Nephron (organoid): ENCODE results near the gene LCN15.

Experiments
- H3K27ac Mint-ChIP-seq, 3 experiments: 2 replicates each; pipeline ENCODE4 v1.8.0; 2020; ENCODE audit warnings: mixed read lengths in 3 of 3, mild to moderate bottlenecking in 2 of 3, moderate library complexity in 1 of 3
- H3K27me3 Mint-ChIP-seq: 2 replicates; pipeline ENCODE4 v1.8.0; 2021; ENCODE audit warnings: low read depth, mild to moderate bottlenecking, moderate library complexity, mixed read lengths
- H3K36me3 Mint-ChIP-seq: 2 replicates; pipeline ENCODE4 v1.8.0; 2020; ENCODE audit warnings: low read depth, mixed read lengths
- H3K4me1 Mint-ChIP-seq: 2 replicates; pipeline ENCODE4 v1.8.0; 2020; ENCODE audit warnings: mixed read lengths
- H3K4me3 Mint-ChIP-seq, 3 experiments: 2 replicates each; pipeline ENCODE4 v1.8.0; 2020; ENCODE audit warnings: mild to moderate bottlenecking in 3 of 3, mixed read lengths in 3 of 3, moderate library complexity in 2 of 3
- H3K9me3 Mint-ChIP-seq: 2 replicates; pipeline ENCODE4 v1.8.0; 2020; ENCODE audit warnings: mixed read lengths
- TF ChIP-seq, protein P1 (sequence below), 3 experiments: fragments of 200-600 bp; sonication (generic); IDR thresholded peaks; one replicate each; pipeline ENCODE4 v1.5.0; 2021; ENCODE audit warnings: antibody characterized with exemption in 3 of 3; ENCODE audit not compliant: unreplicated experiment in 3 of 3

Gene LCN15

DNA sequence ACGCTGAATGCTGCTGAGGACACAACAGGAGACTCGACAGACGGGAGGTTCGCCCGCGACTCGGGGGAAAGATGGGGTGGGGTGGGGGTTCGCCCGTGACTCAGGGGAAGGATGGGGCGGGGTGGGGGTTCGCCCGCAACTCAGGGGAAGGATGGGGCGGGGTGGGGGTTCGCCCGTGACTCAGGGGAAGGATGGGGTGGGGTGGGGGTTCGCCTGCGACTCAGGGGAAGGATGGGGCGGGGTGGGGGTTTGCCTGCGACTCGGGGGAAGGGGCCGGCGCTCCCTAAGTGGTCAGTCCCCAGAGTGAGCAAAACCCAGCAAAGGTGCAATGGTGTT lies 18.2 kb downstream of the LCN15 start:
- H3K9me3 Mint-ChIP-seq, result no peaks in the 10 kb centered on the region
- H3K4me1 Mint-ChIP-seq, result no peaks in the 10 kb centered on the region

DNA sequence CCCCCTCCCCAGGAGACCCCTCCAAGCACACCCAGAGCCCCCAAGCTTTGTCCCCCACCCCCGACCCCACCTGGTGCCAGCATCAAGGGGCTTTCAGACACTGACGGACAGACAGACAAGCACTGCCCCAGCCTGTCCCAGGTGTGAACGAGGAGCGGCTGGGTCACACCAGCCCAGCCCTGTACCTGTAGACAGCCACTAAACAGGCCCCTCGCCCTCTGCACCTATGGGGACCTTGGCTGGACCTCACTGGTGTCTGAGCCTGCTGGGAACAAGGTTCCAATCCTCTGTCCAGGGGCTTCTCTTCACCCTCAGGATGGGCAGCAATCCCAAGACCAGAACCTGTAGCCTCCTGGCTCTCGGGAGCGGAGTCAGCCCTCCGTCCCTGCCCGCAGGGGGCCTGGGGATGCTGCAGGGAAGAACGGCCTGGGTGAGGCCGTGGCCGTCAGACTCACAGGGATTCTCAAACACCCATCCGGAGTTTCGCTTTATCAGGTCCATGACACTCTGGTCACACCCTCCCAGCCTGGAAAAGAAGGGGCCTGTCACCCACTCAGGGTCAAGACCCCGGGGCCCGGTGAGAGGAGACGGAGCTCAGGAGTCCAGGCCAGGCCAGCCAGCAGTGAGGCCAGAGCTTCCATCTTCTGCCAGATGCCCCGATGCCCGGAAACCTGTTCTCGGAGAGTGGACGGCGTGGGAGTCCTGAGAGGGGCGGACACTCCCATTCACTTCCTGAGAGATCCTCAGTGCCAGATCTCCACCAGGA lies 18.7 kb downstream of the LCN15 start:
- no peaks in the 10 kb centered on the region for H3K27me3 Mint-ChIP-seq
- H3K27ac Mint-ChIP-seq, result no peak overlapping the region
- H3K4me3 Mint-ChIP-seq, result no peak overlapping the region
- no peaks in the 10 kb centered on the region for H3K4me1 Mint-ChIP-seq
- TF ChIP-seq, protein P1, sequence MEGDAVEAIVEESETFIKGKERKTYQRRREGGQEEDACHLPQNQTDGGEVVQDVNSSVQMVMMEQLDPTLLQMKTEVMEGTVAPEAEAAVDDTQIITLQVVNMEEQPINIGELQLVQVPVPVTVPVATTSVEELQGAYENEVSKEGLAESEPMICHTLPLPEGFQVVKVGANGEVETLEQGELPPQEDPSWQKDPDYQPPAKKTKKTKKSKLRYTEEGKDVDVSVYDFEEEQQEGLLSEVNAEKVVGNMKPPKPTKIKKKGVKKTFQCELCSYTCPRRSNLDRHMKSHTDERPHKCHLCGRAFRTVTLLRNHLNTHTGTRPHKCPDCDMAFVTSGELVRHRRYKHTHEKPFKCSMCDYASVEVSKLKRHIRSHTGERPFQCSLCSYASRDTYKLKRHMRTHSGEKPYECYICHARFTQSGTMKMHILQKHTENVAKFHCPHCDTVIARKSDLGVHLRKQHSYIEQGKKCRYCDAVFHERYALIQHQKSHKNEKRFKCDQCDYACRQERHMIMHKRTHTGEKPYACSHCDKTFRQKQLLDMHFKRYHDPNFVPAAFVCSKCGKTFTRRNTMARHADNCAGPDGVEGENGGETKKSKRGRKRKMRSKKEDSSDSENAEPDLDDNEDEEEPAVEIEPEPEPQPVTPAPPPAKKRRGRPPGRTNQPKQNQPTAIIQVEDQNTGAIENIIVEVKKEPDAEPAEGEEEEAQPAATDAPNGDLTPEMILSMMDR (IDR thresholded peaks at IDR 0.05; ENCODE audit: unreplicated experiment in 3 of 3), result no peak
- no peaks in the 10 kb centered on the region for H3K36me3 Mint-ChIP-seq
- no peaks in the 10 kb centered on the region for H3K9me3 Mint-ChIP-seq

More for the DNA sequence above, 18.2 kb downstream of the LCN15 start:
- Mint-ChIP-seq H3K4me3 (no peak overlapping the region), H3K27me3 (no peaks in the 10 kb centered on the region), H3K27ac (no peak overlapping the region), H3K36me3 (no peaks in the 10 kb centered on the region)
- TF ChIP-seq, protein P1 (IDR thresholded peaks at IDR 0.05; ENCODE audit: unreplicated experiment in 3 of 3), result no peak

DNA sequence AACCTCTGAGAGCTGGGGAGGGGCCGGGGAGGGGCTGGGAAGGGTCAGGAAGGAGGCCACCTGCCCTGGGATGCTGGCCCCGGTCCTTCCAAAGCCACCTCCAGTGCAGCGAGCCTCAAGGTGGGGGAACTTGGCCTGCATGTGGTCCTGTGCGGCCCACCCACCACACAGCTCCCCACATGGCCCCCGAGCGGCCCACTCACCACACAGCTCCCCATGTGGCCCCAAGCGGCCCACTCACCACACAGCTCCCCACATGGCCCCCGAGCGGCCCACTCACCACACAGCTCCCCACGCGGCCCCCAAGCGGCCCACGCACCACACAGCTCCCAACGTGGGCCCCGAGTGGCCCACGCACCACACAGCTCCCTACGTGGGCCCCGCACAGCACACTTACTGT lies 19.5 kb downstream of the LCN15 start:
- Mint-ChIP-seq H3K27me3 (no peaks in the 10 kb centered on the region), H3K4me3 (no peak overlapping the region), H3K36me3 (no peaks in the 10 kb centered on the region), H3K9me3 (no peaks in the 10 kb centered on the region), H3K4me1 (no peaks in the 10 kb centered on the region), H3K27ac (no peak overlapping the region)
- TF ChIP-seq, protein P1 (IDR thresholded peaks at IDR 0.05; ENCODE audit: unreplicated experiment in 3 of 3), result no peak

DNA sequence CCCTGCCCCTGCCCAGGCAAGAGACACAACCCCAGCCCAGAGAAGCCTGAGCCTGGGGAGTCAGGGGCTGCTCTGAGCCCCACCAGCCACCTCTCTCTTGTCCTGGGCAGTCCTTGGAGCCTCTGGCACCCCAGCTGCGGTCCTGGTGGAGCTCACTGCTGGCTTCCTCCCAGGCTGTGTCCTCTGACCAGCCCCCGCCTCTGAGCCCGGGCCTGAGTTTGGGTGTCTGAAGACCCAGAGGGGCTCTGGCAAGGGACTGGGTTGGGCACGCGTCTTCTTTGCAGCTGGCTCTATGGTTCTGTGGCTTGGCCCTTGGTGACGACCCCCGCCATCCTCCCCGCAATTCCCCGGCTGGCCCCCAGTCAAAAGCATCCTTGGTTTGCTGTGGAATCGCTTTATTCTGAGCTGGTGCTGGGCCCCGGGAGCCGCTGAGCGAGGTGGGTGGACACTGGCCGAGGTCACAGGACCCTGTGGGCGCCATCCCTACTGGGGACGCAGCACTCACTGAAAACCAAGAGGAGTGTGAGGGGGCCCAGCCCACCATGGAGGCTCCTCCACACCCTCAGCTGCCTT lies 20.6 kb downstream of the LCN15 start:
- Mint-ChIP-seq H3K27me3 (peaks cover under 1% of the 10 kb centered on the region), H3K36me3 (no peaks in the 10 kb centered on the region), H3K4me1 (no peaks in the 10 kb centered on the region), H3K4me3 (no peak overlapping the region), H3K27ac (no peak overlapping the region), H3K9me3 (no peaks in the 10 kb centered on the region)
- TF ChIP-seq, protein P1 (IDR thresholded peaks at IDR 0.05; ENCODE audit: unreplicated experiment in 3 of 3), result no peak

DNA sequence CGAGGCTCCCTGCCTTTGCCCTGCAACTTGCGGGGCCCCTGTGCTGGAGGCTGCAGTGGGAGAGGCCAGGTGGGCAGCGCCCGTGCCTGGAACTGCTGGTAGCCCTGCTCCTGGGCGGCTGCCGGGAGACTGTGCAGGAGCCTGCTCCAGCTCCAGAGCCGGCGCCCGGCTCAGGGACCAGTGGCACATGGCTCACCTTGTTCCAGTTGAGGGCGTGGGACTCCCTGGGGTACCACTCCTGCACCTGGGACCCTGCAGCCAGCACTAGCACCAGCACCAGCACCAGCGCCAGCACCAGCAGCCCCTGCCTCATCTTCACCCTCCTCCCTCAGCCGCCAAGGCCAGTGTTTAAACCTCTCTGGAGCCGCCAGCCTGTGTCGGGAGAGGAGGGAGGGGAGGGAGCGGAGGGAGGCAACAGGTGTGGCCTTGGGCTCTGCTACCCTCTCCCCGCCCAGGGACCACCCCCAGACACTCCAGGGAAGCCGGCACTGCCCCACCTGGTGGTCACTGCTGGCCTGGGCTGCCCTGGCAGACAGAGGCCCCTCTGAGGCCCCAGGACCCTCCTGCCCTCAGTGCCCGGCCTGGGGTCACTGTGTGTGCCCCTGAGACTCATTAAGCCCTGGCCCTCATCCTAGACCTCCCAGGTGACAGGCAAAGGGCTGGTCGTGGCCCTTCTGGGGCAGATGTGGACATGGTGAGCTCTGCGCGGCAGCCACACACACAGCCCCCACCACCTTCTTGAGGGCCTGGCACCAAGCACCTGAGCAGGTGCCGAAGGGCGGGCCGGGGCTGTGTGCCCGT lies 21.5 kb downstream of the LCN15 start, which contains the start of gene LCN10:
TSS of gene LCN10 (minus strand) at position 350 of the 801 bp plus-strand sequence. CDS start at position 313, 37 bp downstream.
- no peak within 1 kb of the TSS for H3K4me3 Mint-ChIP-seq
- no peak within 1 kb of the TSS for H3K27ac Mint-ChIP-seq
- no peaks in the 10 kb centered on the region for H3K9me3 Mint-ChIP-seq
- no peaks in the 10 kb centered on the region for H3K36me3 Mint-ChIP-seq
- H3K27me3 Mint-ChIP-seq, result peaks cover 9% of the 10 kb centered on the region
- TF ChIP-seq, protein P1 (IDR thresholded peaks at IDR 0.05; ENCODE audit: unreplicated experiment in 3 of 3), result peak; percentile 57 to 60 (median 58)
- H3K4me1 Mint-ChIP-seq, result no peaks in the 10 kb centered on the region
